Stimulated activated naive B cell treated with anti-CD40 and anti-IgM and Interleukin-4, amounts not matched to agents 10 μg/mL and 1 μg/mL and 100 μg/mL, for 72 hours (primary cell): ENCODE measurements around the gene HARS2.
A peak's percentile ranks its signal among the peaks of the same experiment; 100 is the strongest.
"Not testable (repeated sequence)": the region's sequence is repeated elsewhere in the genome, so short reads cannot be mapped to it uniquely, and the experiment has no call there.

Source experiments
- ATAC-seq, 2 donors: fragments of 150-1000 bp; cut with Tn5 transposase; replicated peaks; 2 replicates each; pipeline ENCODE4 v1.10.0; 2021; ENCODE audit warnings: moderate library complexity in 1 of 2
- DNase-seq: peaks from one replicate; pipeline ENCODE4 v3.0.0; 2021
- H3K27ac Mint-ChIP-seq: one replicate; pipeline ENCODE4 v1.8.0; 2022; ENCODE audit warnings: mild to moderate bottlenecking, mixed read lengths
- H3K27me3 Mint-ChIP-seq, 2 donors: one replicate each; pipeline ENCODE4 v1.8.0; 2022; ENCODE audit warnings: mixed read lengths in 2 of 2
- H3K36me3 Mint-ChIP-seq, 2 donors: one replicate each; pipeline ENCODE4 v1.8.0; 2022; ENCODE audit warnings: mixed read lengths in 2 of 2, mild to moderate bottlenecking in 1 of 2
- H3K4me1 Mint-ChIP-seq, 2 donors: one replicate each; pipeline ENCODE4 v1.8.0; 2022; ENCODE audit warnings: mixed read lengths in 2 of 2, mild to moderate bottlenecking in 1 of 2
- H3K4me3 Mint-ChIP-seq, 2 donors: one replicate each; pipeline ENCODE4 v1.8.0; 2022; ENCODE audit warnings: mild to moderate bottlenecking in 2 of 2, mixed read lengths in 2 of 2, moderate library complexity in 1 of 2
- H3K9me3 Mint-ChIP-seq, 2 donors: one replicate each; pipeline ENCODE4 v1.8.0; 2022; ENCODE audit warnings: mixed read lengths in 2 of 2, mild to moderate bottlenecking in 1 of 2

Gene HARS2

DNA sequence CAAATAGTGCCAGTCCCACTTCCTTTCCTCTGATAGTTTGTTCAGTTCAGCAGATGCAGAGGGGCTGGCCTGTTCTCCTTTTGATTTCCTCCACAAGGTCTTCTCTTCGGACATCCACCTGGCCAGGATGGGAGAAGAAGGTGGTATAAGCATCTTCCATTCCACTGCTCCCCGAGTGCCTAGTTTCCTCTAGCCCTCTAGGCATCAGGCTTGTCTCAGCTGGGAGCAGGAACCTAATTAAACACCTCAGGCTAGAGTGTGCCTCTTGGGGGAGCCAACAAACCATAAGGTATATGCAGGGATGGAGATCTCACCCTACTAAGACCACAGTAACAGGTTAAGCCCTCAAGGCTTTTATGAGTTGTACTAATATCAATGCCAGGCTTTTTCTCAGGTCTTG is 17.0 kb upstream of the HARS2 start:
- H3K36me3 Mint-ChIP-seq = peaks cover 43 to 75% of the 10 kb centered on the region in 2 donors
- H3K4me3 Mint-ChIP-seq = no peak overlapping the region
- H3K27ac Mint-ChIP-seq = peak overlapping the region; percentile 56
- H3K9me3 Mint-ChIP-seq = no peaks in the 10 kb centered on the region
- ATAC-seq (no peak), DNase-seq (no peak)
- H3K4me1 Mint-ChIP-seq = peaks cover 6 to 7% of the 10 kb centered on the region in 2 donors
- H3K27me3 Mint-ChIP-seq = no peaks in the 10 kb centered on the region

DNA sequence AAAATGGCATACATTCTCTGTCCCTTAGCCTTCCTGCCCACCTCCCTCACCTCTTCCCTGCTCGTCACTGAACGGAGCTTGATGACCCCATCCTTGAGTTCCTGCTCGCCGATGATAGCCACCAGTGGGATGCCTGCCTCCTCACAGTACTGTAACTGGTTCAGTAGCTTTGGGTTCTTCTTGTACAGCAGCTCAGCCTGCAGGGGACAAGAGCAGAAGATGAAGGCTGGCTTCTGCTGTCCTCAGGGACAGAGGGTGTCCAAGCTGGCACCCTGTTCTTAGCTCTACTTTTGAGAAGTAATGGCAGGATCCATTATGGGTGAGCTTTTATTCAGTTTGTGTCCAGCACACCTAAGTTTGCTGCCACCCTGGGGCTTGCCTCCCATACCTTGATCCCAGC is 16.6 kb upstream of the HARS2 start:
- Mint-ChIP-seq H3K36me3 (peaks cover 41 to 76% of the 10 kb centered on the region in 2 donors), H3K27ac (peak overlapping the region; percentile 33), H3K27me3 (no peaks in the 10 kb centered on the region), H3K4me3 (peak overlapping the region in 1 of 2 donors; percentile 2), H3K9me3 (no peaks in the 10 kb centered on the region), H3K4me1 (peaks cover 6 to 7% of the 10 kb centered on the region in 2 donors)
- ATAC-seq (no peak), DNase-seq (no peak)

DNA sequence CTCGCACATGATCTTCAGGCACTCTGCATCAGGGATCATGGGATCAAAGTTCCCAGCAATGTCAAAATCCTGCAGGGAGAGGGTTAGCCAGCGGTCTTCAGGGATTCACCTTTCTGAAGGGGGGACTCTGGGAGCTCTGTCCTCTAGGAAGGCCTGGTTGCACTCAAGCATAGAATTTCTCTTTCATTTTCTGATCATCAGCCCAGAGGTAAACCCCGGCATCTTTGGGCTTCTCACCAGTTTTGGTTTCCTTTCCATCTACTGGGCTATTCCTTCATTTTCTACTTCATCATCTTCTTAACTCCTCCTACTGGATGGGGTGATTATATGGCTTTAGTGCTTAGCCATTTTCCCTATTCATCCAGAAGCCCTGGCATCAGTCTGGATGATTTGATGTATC is 13.3 kb upstream of the HARS2 start:
- ATAC-seq = no peak
- H3K27me3 Mint-ChIP-seq = no peaks in the 10 kb centered on the region
- H3K9me3 Mint-ChIP-seq = no peaks in the 10 kb centered on the region
- peaks cover 40 to 76% of the 10 kb centered on the region in 2 donors for H3K36me3 Mint-ChIP-seq
- no peak overlapping the region for H3K27ac Mint-ChIP-seq
- DNase-seq = no peak
- no peak overlapping the region for H3K4me3 Mint-ChIP-seq
- H3K4me1 Mint-ChIP-seq = peaks cover 6 to 7% of the 10 kb centered on the region in 2 donors

DNA sequence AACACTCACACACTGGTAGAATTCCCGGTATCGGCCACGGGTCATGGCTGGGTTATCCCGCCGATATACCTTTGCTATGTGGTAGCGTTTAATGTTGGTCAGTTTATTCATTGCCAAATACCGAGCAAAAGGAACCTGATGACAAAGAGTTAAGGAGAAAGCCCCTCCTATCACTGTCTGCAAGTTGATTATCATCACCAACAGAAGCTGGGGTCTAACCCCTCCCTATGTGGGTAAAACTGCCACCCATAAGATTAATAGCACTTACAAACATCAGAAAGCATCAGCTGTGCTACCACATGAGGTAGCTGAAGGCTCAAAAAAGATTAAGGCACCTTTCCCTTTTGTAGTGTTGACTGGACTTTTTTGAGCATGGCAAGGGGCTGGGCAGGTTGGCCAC is 12.3 kb upstream of the HARS2 start:
- peaks cover 6 to 9% of the 10 kb centered on the region in 2 donors for H3K4me1 Mint-ChIP-seq
- no peaks in the 10 kb centered on the region for H3K9me3 Mint-ChIP-seq
- DNase-seq = no peak
- peak overlapping the region; percentile 31 for H3K27ac Mint-ChIP-seq
- H3K27me3 Mint-ChIP-seq = no peaks in the 10 kb centered on the region
- no peak for ATAC-seq
- H3K4me3 Mint-ChIP-seq = no peak overlapping the region
- H3K36me3 Mint-ChIP-seq = peaks cover 38 to 73% of the 10 kb centered on the region in 2 donors

DNA sequence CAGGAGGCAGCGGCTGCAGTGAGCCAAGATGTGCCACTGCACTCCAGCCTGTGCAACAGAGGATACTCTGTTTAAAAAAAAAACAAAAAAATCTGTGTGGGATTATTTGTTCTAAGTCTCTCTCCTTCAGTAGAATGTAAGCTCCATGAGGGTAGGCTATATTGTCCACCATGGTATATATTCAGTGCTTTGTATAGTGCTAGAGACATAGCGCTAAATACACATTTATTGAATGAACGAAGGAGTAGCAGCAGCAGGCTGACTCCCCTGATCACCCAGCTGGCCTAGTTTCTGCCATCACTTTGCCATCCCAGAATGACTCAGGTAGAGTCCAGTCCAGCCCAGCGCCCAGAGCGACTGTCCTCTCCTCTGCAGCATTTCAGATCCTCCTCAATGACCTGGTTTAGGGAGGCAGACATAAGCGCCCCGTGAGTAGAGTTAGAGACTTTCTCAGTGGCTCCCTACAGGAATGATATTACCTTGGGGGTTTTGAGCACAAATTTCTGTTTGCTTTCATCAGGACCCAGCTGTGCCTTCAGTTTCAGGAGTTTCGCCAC is 801 bp upstream of the HARS2 start:
- no peaks in the 10 kb centered on the region for H3K27me3 Mint-ChIP-seq
- H3K4me3 Mint-ChIP-seq = peak overlapping the region; percentile 94 to 100
- H3K9me3 Mint-ChIP-seq = no peaks in the 10 kb centered on the region
- H3K27ac Mint-ChIP-seq = peak overlapping the region; percentile 97
- H3K4me1 Mint-ChIP-seq = peaks cover 15 to 17% of the 10 kb centered on the region in 2 donors
- H3K36me3 Mint-ChIP-seq = peaks cover 10 to 24% of the 10 kb centered on the region in 2 donors
- ATAC-seq (peak in 1 of 2 donors; percentile 3), DNase-seq (no peak)

DNA sequence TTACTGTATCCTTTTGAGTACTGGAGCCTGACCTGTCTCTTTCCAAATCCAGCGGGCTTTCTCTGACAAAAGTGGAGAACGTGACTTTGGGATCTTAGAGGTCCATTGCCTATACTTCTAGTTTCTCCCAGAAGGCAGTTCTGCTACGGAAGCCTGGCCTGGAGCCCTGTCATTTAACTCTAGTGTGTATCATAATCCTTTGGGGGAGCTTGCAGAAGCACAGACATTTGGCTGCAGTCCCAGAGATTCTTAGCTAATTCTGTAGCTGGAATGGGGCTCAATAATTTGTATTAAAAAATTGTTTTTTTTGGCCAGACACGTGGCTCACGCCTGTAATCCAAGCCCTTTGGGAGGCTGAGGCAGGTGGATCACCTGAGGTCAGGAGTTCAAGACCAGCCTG is 3.0 kb downstream of the HARS2 start:
- Mint-ChIP-seq H3K4me1 (peaks cover 17 to 18% of the 10 kb centered on the region in 2 donors), H3K27ac (peak overlapping the region; percentile 37), H3K9me3 (no peaks in the 10 kb centered on the region), H3K4me3 (no peak overlapping the region), H3K36me3 (peaks cover 34 to 60% of the 10 kb centered on the region in 2 donors), H3K27me3 (no peaks in the 10 kb centered on the region)
- DNase-seq = no peak
- ATAC-seq = no peak

DNA sequence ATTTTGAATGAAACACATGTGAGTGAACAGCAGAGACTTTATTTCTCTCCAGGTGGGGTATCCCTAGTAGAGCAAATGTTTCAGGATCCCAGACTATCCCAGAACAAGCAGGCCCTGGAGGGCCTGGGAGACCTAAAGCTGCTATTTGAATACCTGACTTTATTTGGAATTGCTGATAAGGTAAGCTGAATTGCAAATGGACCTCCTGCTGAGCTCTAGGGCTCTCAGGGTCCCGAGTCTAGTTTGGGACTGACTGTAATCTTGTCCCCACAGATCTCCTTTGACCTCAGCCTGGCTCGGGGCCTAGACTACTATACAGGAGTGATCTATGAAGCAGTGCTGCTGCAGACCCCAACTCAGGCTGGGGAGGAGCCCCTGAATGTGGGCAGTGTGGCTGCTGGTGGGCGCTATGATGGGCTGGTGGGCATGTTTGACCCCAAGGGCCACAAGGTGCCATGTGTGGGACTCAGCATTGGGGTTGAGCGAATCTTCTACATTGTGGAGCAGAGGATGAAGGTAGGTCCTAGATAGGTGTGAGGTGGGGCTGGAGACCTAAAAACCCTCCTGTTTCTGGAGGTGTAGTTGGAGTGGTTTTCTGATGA is 5.7 kb downstream of the HARS2 start:
- peaks cover 47 to 67% of the 10 kb centered on the region in 2 donors for H3K36me3 Mint-ChIP-seq
- no peak for DNase-seq
- peaks cover 17 to 28% of the 10 kb centered on the region in 2 donors for H3K4me1 Mint-ChIP-seq
- no peak overlapping the region for H3K4me3 Mint-ChIP-seq
- no peaks in the 10 kb centered on the region for H3K27me3 Mint-ChIP-seq
- H3K27ac Mint-ChIP-seq = no peak overlapping the region
- no peaks in the 10 kb centered on the region for H3K9me3 Mint-ChIP-seq
- no peak for ATAC-seq

DNA sequence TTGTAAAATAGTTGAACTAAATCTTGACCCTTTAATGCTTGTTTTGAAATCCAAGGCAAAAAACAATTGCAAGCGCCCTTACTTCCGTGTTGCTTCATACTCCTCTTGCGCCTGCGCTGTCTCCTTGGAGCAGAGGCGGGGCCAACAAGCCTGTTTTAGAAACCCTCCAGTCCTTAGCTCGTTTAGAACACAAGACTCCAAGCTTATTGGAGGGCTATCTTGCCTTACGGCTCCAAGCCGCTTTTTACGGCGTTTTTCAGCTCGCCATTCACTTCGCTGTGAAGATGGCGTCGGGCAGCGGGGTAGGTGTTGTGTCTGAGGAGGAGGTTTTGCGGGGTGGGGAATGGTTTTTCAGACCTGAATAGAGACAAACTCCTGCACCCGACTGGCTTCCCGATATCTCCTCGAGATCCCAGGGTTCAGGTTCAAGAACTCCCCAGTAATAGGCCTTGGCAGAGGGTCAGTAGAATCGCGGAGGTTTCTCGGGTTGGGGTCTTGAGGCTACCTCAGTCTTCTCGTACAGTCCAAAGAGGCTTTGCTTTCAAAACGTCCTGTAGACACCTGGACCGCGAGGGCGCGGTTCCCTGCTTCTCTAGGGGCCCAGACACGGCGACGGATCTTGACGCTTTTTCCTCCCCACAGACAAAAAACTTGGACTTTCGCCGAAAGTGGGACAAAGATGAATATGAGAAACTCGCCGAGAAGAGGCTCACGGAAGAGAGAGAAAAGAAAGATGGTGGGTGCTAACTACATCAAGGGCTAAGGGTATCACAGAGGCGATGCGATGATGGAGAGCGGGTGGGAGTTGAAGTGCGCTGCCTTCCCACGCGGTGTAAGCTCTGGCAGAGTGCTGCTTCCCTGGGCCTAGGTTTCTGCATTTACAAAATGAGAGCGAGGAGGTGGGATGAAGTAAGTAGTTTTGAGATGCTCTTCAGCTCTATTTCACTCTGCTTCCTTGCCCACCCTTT is 9.2 kb downstream of the HARS2 start, which contains the start of gene ZMAT2:
ZMAT2 (plus strand) TSS at position 271 of the 968 bp plus-strand sequence; CDS start at position 285, 14 bp downstream.
- H3K4me1 Mint-ChIP-seq = peaks cover 15 to 23% of the 10 kb centered on the region in 2 donors
- H3K27me3 Mint-ChIP-seq = no peaks in the 10 kb centered on the region
- DNase-seq = peak; percentile 91
- peak within 1 kb of the TSS; percentile 96 to 100 for H3K4me3 Mint-ChIP-seq
- peak within 1 kb of the TSS; percentile 94 for H3K27ac Mint-ChIP-seq
- ATAC-seq = peak; percentile 98 to 99
- H3K9me3 Mint-ChIP-seq = no peaks in the 10 kb centered on the region
- peaks cover 60 to 78% of the 10 kb centered on the region in 2 donors for H3K36me3 Mint-ChIP-seq

DNA sequence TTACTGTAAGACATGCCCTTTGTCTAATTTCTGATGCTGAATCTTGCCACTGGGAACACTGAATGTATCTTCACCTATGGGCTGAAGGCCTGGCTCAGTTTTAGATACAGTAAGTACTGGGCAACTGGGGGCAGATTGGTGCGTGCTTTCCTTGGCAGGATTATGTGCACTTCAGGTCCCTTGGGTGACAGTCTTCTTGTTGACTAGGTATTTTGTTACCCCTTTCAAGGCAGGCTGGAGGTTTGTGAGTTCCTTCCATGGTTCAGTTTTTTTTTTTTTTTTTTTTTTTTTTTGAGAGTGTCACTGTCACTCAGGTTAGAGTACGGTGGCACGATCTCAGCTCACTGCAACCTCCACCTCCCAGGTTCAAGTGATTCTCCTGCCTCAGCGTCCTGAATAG is 16.6 kb downstream of the HARS2 start:
- peaks cover 5% of the 10 kb centered on the region in 2 donors for H3K27me3 Mint-ChIP-seq
- peaks cover 10 to 24% of the 10 kb centered on the region in 2 donors for H3K4me1 Mint-ChIP-seq
- H3K27ac Mint-ChIP-seq = no peak overlapping the region
- peaks cover 29 to 42% of the 10 kb centered on the region in 2 donors for H3K36me3 Mint-ChIP-seq
- DNase-seq (no peak), ATAC-seq (no peak)
- H3K9me3 Mint-ChIP-seq = no peaks in the 10 kb centered on the region
- H3K4me3 Mint-ChIP-seq = no peak overlapping the region

DNA sequence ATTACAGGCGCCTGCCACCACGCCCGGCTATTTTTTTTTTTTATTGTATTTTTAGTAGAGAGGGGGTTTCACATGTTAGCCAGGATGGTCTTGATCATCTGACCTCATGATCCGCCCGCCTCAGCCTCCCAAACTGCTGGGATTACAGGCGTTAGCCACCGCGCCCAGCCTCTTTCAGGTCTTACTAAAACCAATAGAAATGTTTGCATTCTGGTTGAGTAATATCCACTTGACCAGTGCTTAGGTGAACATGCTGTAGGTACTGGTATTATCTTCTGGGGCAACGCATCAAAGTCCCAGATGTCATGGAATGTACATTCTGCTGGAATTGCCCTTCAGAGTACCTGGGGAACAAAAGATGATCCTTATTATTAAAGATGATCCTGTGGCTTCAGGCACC is 17.5 kb downstream of the HARS2 start:
- peaks cover 24 to 35% of the 10 kb centered on the region in 2 donors for H3K36me3 Mint-ChIP-seq
- not testable (repeated sequence) for ATAC-seq, H3K27me3 Mint-ChIP-seq, H3K27ac Mint-ChIP-seq, H3K4me3 Mint-ChIP-seq, H3K9me3 Mint-ChIP-seq, DNase-seq
- H3K4me1 Mint-ChIP-seq = peaks cover 10 to 24% of the 10 kb centered on the region in 2 donors

DNA sequence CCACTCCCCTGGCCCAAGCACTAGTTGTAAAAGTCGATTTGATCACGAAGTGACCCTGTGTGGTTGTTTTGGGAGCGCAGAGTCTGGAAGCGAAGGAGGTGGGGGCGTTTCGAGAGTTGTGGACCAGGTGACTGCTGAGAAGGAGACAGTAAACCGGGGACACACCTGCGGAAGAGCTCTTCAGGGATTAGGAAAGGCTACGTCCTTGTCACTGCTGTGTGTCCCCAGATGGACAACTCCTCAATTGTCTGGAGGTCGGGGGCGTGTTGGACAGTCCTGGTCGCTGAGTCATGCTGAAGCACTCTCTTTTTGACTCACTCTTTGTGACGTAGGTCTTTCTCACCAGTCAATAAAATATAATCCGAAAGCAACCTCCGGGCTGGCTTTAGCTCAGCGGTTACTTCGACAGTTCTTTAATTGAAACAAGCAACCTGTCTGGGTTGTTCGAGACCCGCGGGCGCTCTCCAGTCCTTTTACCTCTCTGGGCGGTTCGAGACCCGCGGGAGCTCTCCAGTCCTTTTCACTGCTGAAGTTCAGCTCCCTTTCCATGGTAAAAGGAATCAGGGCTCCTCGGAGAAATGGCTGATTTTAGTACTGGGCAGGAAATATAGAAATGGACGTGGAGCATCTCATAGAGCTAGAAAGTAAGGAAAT is 19.8 kb downstream of the HARS2 start:
- peak overlapping the region; percentile 98 for H3K27ac Mint-ChIP-seq
- peaks cover 10 to 24% of the 10 kb centered on the region in 2 donors for H3K4me1 Mint-ChIP-seq
- peak overlapping the region; percentile 89 to 93 for H3K4me3 Mint-ChIP-seq
- ATAC-seq (peak; percentile 90), DNase-seq (peak; percentile 91)
- H3K27me3 Mint-ChIP-seq = peaks cover 5% of the 10 kb centered on the region in 2 donors
- no peaks in the 10 kb centered on the region for H3K9me3 Mint-ChIP-seq
- peaks cover 10 to 16% of the 10 kb centered on the region in 2 donors for H3K36me3 Mint-ChIP-seq

DNA sequence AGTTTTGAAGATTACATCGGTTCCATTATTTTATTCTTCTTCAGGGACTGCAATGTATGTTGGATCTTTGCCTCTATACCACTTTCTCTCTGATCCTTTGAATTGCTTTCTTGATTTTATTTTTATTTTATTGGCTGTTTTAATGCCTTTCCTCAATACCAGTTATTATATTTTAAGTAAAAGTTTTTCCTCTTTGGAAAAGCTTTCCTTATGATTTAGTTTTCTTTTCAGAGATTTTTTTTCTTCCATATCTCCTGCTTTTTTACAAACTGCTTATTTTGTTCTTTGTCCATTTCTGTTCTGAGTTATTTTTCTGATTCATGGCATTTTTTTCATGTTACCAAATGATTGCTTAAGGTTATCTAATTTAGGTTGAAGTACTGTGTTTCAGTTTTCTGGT is 20.5 kb downstream of the HARS2 start:
- H3K9me3 Mint-ChIP-seq = no peaks in the 10 kb centered on the region
- H3K27me3 Mint-ChIP-seq = peaks cover 5% of the 10 kb centered on the region in 2 donors
- no peak overlapping the region for H3K27ac Mint-ChIP-seq
- no peak for ATAC-seq
- H3K36me3 Mint-ChIP-seq = peaks cover 5 to 14% of the 10 kb centered on the region in 2 donors
- no peak for DNase-seq
- peak overlapping the region; percentile 89 to 93 for H3K4me3 Mint-ChIP-seq
- H3K4me1 Mint-ChIP-seq = peaks cover 10 to 24% of the 10 kb centered on the region in 2 donors

DNA sequence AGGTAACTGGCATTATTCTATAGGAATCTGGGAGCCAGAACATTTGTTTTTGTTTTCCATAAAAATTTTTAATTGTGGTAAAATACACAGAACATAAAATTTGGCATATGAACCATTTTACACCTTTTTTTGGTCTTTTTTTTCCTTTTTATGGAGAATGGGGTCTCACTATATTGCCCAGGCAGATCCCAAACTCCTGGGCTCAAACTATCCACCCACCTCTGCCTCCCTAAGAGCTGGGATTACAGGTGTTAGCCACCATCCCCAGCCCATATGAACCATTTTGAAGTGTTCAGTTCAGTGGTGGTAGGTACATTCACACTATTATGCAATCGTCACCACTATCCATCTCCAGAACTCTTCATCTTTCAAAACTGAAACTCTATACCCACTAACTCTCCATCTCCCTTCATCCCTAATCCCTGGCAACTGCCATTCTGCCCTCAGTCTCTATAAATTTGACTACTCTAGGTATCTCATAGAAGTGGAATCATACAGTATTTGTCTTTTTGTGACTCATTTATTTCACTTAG is 22.4 kb downstream of the HARS2 start:
- H3K9me3 Mint-ChIP-seq = no peaks in the 10 kb centered on the region
- peaks cover 5% of the 10 kb centered on the region in 2 donors for H3K27me3 Mint-ChIP-seq
- H3K4me1 Mint-ChIP-seq = peaks cover 10 to 24% of the 10 kb centered on the region in 2 donors
- ATAC-seq = no peak
- H3K4me3 Mint-ChIP-seq = no peak overlapping the region
- no peak for DNase-seq
- H3K27ac Mint-ChIP-seq = no peak overlapping the region
- peaks cover 3 to 7% of the 10 kb centered on the region in 2 donors for H3K36me3 Mint-ChIP-seq
